ENCODE data around the gene PAX6. TPM values are rescaled to one million over a fixed set of nuclear protein-coding genes. Genes with fewer than 3 reads are reported as not detected.
A peak's percentile ranks its signal among the peaks of the same experiment; 100 is the strongest.

PAX6 gene
- total and polyA plus RNA-seq, 2 of the 13 experiments (the other 11 are each of a cell fraction or from before 2014, with no cell fraction given) = 0.15 to 1.1 TPM

GRCh38 chr11:31812383-31813381, 1.6 kb upstream of the PAX6 start:
- POLR2A ChIA-PET = no interaction called here
- no peaks in the 10 kb centered on the region for H3K79me2 ChIP-seq (ENCODE audit: insufficient read depth, low read length)
- no peak overlapping the region for H2AFZ ChIP-seq (ENCODE audit: low read length)
- WGBS (ENCODE audit: low lambda C conversion rate) = 3% methylated on average over 12 of the region's 63 CpGs
- in situ Hi-C loops (cut with HindIII; ENCODE audit: extremely low pct_ligation_motif_present, low pct_unique_long_range_greater_than_20kb) = no loop called here
- ATAC-seq = peak; percentile 53
- peaks cover 68% of the 10 kb centered on the region for H3K4me1 ChIP-seq (ENCODE audit: insufficient read depth, low read length)
- BruUV-seq (replicated peaks) = no TSS peak
- H3K4me2 ChIP-seq (ENCODE audit: low read depth, low read length) = peak overlapping the region; percentile 89
- CTCF ChIA-PET (ENCODE audit: low intra/inter-chr PET ratio, low total read pairs) = no interaction called here
- H3K4me3 ChIP-seq (replicated peaks in 1 of 3; ENCODE audit: insufficient read depth in 1 of 3, low read depth in 2 of 3, low read length in 3 of 3) = peak overlapping the region; percentile 52 to 70 (median 57)
- DNase-seq (ENCODE audit: low spot score) = peak; percentile 17
- H3K36me3 ChIP-seq (replicated peaks in 1 of 2; ENCODE audit: control insufficient read depth in 1 of 2, insufficient read depth in 2 of 2, low read length in 2 of 2) = no peaks in the 10 kb centered on the region
- no peak overlapping the region for H3K27ac ChIP-seq (ENCODE audit: extremely low read length, insufficient read depth, low read length)
- H3K27me3 ChIP-seq (ENCODE audit: control insufficient read depth in 1 of 2, insufficient read depth in 2 of 2, low read length in 2 of 2) = peaks cover 34 to 99% of the 10 kb centered on the region in 2 experiments
- peaks cover 8% of the 10 kb centered on the region; the same call in 1 of the 2 replicates for H4K20me1 ChIP-seq (ENCODE audit: insufficient read depth, low read length)
- intact Hi-C loops (cut with micrococcal nuclease; ENCODE audit: unreplicated experiment) = loop anchor here (2.0 to 10.0 kb wide), 3 partner anchors 60 to 308 kb away; partner anchors contain the start of genes ELP4 and IMMP1L
- H3K9me3 ChIP-seq (ENCODE audit: low read length) = no peaks in the 10 kb centered on the region
- no peak for FAIRE-seq
- H3K9ac ChIP-seq (ENCODE audit: insufficient read depth, low read depth, low read length) = no peak overlapping the region
- TF ChIP-seq ZNF607 (CRISPR knock-in tag; IDR thresholded peaks at IDR 0.05; ENCODE audit: borderline replicate concordance) (no peak), MYPOP (CRISPR knock-in tag; IDR thresholded peaks at IDR 0.05) (0 out of 2 replicates have a peak, but pooled peaks have one; percentile 42), EZH2 (conservative IDR thresholded peaks at IDR 0.05; ENCODE audit: low read depth, low read length) (peak; percentile 87), ZNF687 (CRISPR knock-in tag; IDR thresholded peaks at IDR 0.05) (peak; percentile 30), MAX (IDR thresholded peaks at IDR 0.05) (0 out of 2 replicates have a peak, but pooled peaks have one; percentile 30), HNRNPLL (IDR thresholded peaks at IDR 0.05; ENCODE audit: low read depth, low read length, poor library complexity, severe bottlenecking) (peak; percentile 49), ZNF800 (CRISPR knock-in tag; IDR thresholded peaks at IDR 0.05) (peak; percentile 84; the same call in 1 of the 2 replicates), ZFP91 (CRISPR knock-in tag; IDR thresholded peaks at IDR 0.05; ENCODE audit: borderline replicate concordance) (peak; percentile 43; the same call in 1 of the 2 replicates), ATRX (CRISPR knock-in tag; IDR thresholded peaks at IDR 0.05; ENCODE audit: borderline replicate concordance) (no peak)
